ENCODE results near the gene AGA.
A peak's percentile ranks its signal among the peaks of the same experiment; 100 is the strongest.

Gene AGA

GRCh38 chr4:177450426-177451107 lies 8.3 kb upstream of the AGA start:
- DNase-seq (ENCODE audit: low read depth), result peak; percentile 68
- no peak for TF ChIP-seq CTCF (IDR thresholded peaks at IDR 0.05; ENCODE audit: insufficient read depth, low read depth, low read length, missing control alignments)
- no peak overlapping the region for H3K4me3 ChIP-seq (ENCODE audit: low read length)

DNA sequence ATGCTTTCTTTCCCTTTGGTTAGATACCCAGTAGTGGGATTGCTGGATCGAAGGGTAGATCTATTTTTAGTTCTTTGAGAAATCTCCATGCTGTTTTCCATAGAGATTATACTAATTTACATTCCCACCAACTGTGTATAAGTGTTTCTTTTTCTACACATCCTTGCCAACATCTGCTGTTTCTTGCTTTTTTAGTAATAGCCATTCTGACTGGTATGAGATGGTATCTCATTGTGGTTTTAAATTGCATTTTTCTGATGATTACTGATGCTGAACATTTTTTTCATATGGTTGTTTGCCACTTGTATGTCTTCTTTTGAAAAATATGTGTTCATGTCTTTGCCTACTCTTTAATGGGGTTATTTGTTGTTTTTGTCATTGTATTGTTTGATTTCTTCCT lies 6.6 kb upstream of the AGA start:
- no peak for DNase-seq (ENCODE audit: low read depth)
- H3K4me3 ChIP-seq (ENCODE audit: low read length), result no peak overlapping the region
- no peak for TF ChIP-seq CTCF (IDR thresholded peaks at IDR 0.05; ENCODE audit: insufficient read depth, low read depth, low read length, missing control alignments)

- H3K4me3 ChIP-seq (ENCODE audit: low read length), result no peak overlapping the region
- TF ChIP-seq CTCF (IDR thresholded peaks at IDR 0.05; ENCODE audit: insufficient read depth, low read depth, low read length, missing control alignments), result no peak
- DNase-seq (ENCODE audit: low read depth), result no peak
These were observed 5.3 kb upstream of the AGA start for GRCh38 chr4:177447417-177448004.

DNA sequence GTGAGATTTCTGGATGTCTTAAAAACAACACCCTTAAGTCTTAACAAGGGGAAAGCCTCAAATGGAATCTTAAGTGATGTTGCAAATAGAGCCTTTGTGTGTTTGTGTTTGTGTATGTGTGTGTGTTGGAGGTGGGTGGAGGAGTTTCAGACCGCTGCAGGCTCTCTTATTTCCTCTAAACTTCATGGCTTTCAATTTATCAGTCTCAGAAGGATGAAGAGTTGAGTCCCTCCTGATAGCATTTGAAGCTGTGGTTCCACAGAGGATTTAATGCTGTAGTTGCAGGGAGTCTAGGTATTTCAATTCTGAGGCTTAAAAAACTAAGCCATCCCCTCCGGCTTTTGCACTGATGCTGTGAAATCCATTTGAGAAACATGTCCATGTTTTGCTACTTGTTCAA lies 4.3 kb upstream of the AGA start:
- no peak overlapping the region for H3K4me3 ChIP-seq (ENCODE audit: low read length)
- DNase-seq (ENCODE audit: low read depth), result no peak
- no peak for TF ChIP-seq CTCF (IDR thresholded peaks at IDR 0.05; ENCODE audit: insufficient read depth, low read depth, low read length, missing control alignments)

DNA sequence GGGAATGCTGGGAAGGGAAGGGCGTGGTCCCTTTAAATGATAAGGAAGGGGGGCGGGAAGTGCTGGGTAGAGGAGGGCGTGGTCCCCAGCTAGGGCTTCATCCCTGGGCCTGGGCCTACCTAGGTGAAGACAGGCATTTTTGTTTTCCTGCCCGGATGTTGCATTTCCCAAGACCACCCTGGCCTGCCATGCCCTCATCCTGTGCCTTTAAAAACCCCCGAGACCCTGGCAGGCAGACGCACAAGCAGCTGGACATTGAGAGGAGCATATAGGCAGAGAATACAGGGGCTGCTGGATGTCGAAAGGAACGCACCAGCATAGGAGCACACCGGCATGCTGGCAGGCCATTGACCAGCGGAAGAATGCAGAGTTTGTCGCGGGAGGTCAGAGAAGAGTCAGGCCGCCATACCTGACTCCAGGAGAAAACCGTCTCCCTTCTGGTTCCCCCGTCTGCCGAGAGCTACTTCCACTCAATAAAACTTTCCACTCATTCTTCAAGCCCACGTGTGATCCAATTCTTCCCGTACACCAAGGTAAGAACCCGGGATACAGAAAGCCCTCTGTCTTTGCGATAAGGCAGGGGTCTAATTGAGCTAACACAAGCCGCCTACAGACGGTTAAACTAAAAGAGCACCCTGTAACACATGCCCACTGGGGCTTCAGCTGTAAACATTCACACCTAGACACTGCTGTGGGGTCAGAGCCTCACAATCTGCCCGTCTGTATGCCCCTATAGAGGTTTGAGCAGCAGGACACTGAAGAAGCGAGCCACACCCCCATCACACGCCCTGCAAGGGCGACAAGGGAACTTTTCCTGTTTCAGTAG lies 2.9 kb upstream of the AGA start:
- H3K4me3 ChIP-seq (ENCODE audit: low read length), result no peak overlapping the region
- no peak for TF ChIP-seq CTCF (IDR thresholded peaks at IDR 0.05; ENCODE audit: insufficient read depth, low read depth, low read length, missing control alignments)
- no peak for DNase-seq (ENCODE audit: low read depth)

DNA sequence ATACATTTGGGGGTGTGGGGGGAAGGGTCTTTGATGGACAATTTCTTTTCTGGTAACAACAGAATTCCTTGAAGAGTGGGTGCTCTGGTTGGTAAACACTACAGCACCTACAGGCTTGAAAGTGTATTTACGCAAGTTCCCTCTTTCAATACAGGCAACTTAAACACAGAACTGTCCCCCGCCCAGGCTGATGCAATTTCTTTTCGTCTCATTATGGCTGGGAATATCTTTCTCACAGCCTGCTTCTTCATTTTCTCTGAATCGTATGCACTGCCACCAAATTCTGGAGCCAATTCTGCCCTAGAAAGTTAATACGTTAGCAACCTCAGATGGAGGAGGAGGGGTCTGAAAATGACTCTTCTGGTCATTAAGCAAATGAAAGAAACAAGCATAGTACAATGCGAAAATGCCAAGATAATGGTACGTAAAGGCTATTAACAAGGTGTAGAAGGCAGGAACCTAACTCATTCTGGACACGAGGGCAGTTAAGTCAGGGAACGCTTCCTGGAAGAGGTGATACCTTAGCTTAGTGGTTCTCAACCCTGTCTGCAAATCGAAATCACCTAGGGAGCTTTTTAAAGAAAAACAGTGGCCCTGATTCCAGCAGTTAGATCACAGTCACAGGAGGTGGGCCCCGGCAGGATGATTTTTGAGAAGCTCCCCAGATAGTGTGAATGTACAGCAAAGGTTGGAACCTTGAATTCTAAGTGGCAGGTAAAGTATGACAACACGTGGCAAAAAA lies 1.0 kb downstream of the AGA start:
- peak; percentile 43 for TF ChIP-seq CTCF (IDR thresholded peaks at IDR 0.05; ENCODE audit: insufficient read depth, low read depth, low read length, missing control alignments)
- DNase-seq (ENCODE audit: low read depth), result peak; percentile 64

More for the DNA sequence above, 1.0 kb downstream of the AGA start:
- H3K4me3 ChIP-seq (ENCODE audit: low read length), result peak overlapping the region; percentile 77

All from epithelial cell of esophagus (primary cell).